Measurements from ENCODE around the gene ZNF124.

GRCh38 chr1:247145279-247145678 is 26.5 kb downstream of the ZNF124 start:
- TF ChIP-seq POLR2AphosphoS5 (IDR thresholded peaks at IDR 0.05) (no peak), CTCF (IDR thresholded peaks at IDR 0.05) (no peak), POLR2A (IDR thresholded peaks at IDR 0.05) (no peak)

Measured in sigmoid colon (tissue), 4 donors.